Osteocyte (in vitro differentiated cells): ENCODE data around the gene YPEL3. TPM values are rescaled to one million over a fixed set of nuclear protein-coding genes. Genes with fewer than 3 reads are reported as not detected.

ENCODE experiments used
- DNase-seq: peaks from one replicate; pipeline ENCODE4 v3.0.0; 2021; ENCODE audit warnings: mixed read lengths; ENCODE audit not compliant: unreplicated experiment; ENCODE audit errors: extremely low spot score
- H3K27ac Mint-ChIP-seq: one replicate; pipeline ENCODE4 v1.8.0; 2021; ENCODE audit warnings: mild to moderate bottlenecking, mixed read lengths; ENCODE audit not compliant: unreplicated experiment
- H3K27me3 Mint-ChIP-seq: one replicate; pipeline ENCODE4 v1.8.0; 2021; ENCODE audit warnings: mixed read lengths; ENCODE audit not compliant: unreplicated experiment
- H3K36me3 Mint-ChIP-seq: one replicate; pipeline ENCODE4 v1.8.0; 2021; ENCODE audit warnings: mixed read lengths; ENCODE audit not compliant: unreplicated experiment
- H3K4me1 Mint-ChIP-seq: one replicate; pipeline ENCODE4 v1.8.0; 2021; ENCODE audit warnings: mixed read lengths; ENCODE audit not compliant: unreplicated experiment
- H3K4me3 Mint-ChIP-seq: one replicate; pipeline ENCODE4 v1.8.0; 2021; ENCODE audit warnings: mild to moderate bottlenecking, moderate library complexity, mixed read lengths; ENCODE audit not compliant: unreplicated experiment
- H3K9me3 Mint-ChIP-seq: one replicate; pipeline ENCODE4 v1.8.0; 2021; ENCODE audit warnings: mixed read lengths; ENCODE audit not compliant: unreplicated experiment
- CTCF ChIP-seq: fragments of 200-600 bp; sonication (generic); IDR thresholded peaks from 2 replicates; pipeline ENCODE4 v1.5.0; 2021; ENCODE audit warnings: antibody characterized with exemption, mild to moderate bottlenecking, moderate library complexity
- total RNA-seq: library from RNA; stranded (reverse); gene quantifications from 2 replicates; pipeline ENCODE4 v1.2.1, GENCODE V29; 2021

Gene YPEL3
- total RNA-seq, 1 donor from 2014 or later = 93.3 TPM

GRCh38 chr16:30060836-30061554 is 35.0 kb downstream of the YPEL3 start:
- H3K4me1 Mint-ChIP-seq = peaks cover 14% of the 10 kb centered on the region
- H3K36me3 Mint-ChIP-seq = peaks cover 1% of the 10 kb centered on the region
- no peaks in the 10 kb centered on the region for H3K27me3 Mint-ChIP-seq
- H3K9me3 Mint-ChIP-seq = no peaks in the 10 kb centered on the region
- H3K27ac Mint-ChIP-seq = no peak overlapping the region
- no peak for DNase-seq
- H3K4me3 Mint-ChIP-seq = no peak overlapping the region
- no peak for TF ChIP-seq CTCF

- H3K9me3 Mint-ChIP-seq = no peaks in the 10 kb centered on the region
- TF ChIP-seq CTCF = no peak
- peaks cover 14% of the 10 kb centered on the region for H3K4me1 Mint-ChIP-seq
- no peak overlapping the region for H3K27ac Mint-ChIP-seq
- H3K27me3 Mint-ChIP-seq = no peaks in the 10 kb centered on the region
- no peak overlapping the region for H3K4me3 Mint-ChIP-seq
- peaks cover 1% of the 10 kb centered on the region for H3K36me3 Mint-ChIP-seq
- DNase-seq = no peak
Observed at GRCh38 chr16:30060346-30060745, 35.7 kb downstream of the YPEL3 start.

- TF ChIP-seq CTCF = peak; percentile 46
- H3K4me1 Mint-ChIP-seq = peaks cover 17% of the 10 kb centered on the region
- H3K9me3 Mint-ChIP-seq = no peaks in the 10 kb centered on the region
- no peaks in the 10 kb centered on the region for H3K36me3 Mint-ChIP-seq
- H3K4me3 Mint-ChIP-seq = peak overlapping the region; percentile 22
- no peaks in the 10 kb centered on the region for H3K27me3 Mint-ChIP-seq
- H3K27ac Mint-ChIP-seq = no peak overlapping the region
- DNase-seq = no peak
Observed at GRCh38 chr16:30054959-30055553, 41.0 kb downstream of the YPEL3 start.

GRCh38 chr16:30054451-30054850 is 41.6 kb downstream of the YPEL3 start:
- Mint-ChIP-seq H3K27me3 (no peaks in the 10 kb centered on the region), H3K36me3 (no peaks in the 10 kb centered on the region), H3K27ac (peak overlapping the region; percentile 62), H3K9me3 (no peaks in the 10 kb centered on the region), H3K4me1 (peaks cover 17% of the 10 kb centered on the region), H3K4me3 (peak overlapping the region; percentile 52)
- TF ChIP-seq CTCF = no peak
- no peak for DNase-seq

- Mint-ChIP-seq H3K9me3 (no peaks in the 10 kb centered on the region), H3K4me3 (peak overlapping the region; percentile 88), H3K27ac (peak overlapping the region; percentile 64), H3K27me3 (no peaks in the 10 kb centered on the region), H3K36me3 (no peaks in the 10 kb centered on the region), H3K4me1 (peaks cover 17% of the 10 kb centered on the region)
- no peak for TF ChIP-seq CTCF
- DNase-seq = no peak
Observed at GRCh38 chr16:30053376-30054015, 42.5 kb downstream of the YPEL3 start.
